B cell (primary cell): ENCODE data around the gene ZNF787. TPM values are rescaled to one million over a fixed set of nuclear protein-coding genes. Genes with fewer than 3 reads are reported as not detected.

Experiments
- ATAC-seq: fragments of 200-7000 bp; cut with Tn5 transposase; one replicate; pipeline ENCODE4 v1.10.0; 2021; ENCODE audit warnings: low read depth, mild to moderate bottlenecking, moderate number of reproducible peaks, moderate library complexity
- CTCF ChIA-PET: fragments of 350-600 bp; sonication (Branson Sonifier 250); formaldehyde crosslinking; loops from one replicate; lab custom pipeline; 2021; ENCODE audit warnings: antibody characterized with exemption, inconsistent platforms; lab: Charles Lee
- POLR2A ChIA-PET: fragments of 350-600 bp; sonication (Branson Sonifier 250); formaldehyde crosslinking; loops from one replicate; lab custom pipeline; 2021; ENCODE audit warnings: antibody characterized with exemption; lab: Charles Lee
- DNase-seq: peaks from one replicate; pipeline ENCODE4 v3.0.0; 2013
- H2AFZ ChIP-seq: 2 replicates; pipeline ENCODE4 v1.6.1; 2012; ENCODE audit warnings: mild to moderate bottlenecking, low read depth, low read length; ENCODE audit not compliant: insufficient read depth, poor library complexity, severe bottlenecking
- H3K27ac ChIP-seq, 2 donors: 1 replicate in 1 of 2; 2 replicates in 1 of 2; pipeline ENCODE4 v1.5.1; 2012 to 2013; ENCODE audit warnings: low read length in 2 of 2, mild to moderate bottlenecking in 2 of 2, moderate library complexity in 1 of 2
- H3K27me3 ChIP-seq, 4 experiments: fragments of 200-600 bp in 1 of 4; sonication (generic) in 1 of 4; replicated peaks in 1 of 4; 1 replicate in 2 of 4; 2 replicates in 2 of 4; pipeline versions ENCODE4 v1.6.1 to v1.7.0; 2013 to 2016; ENCODE audit warnings: low read length in 3 of 4, mild to moderate bottlenecking in 2 of 4, mixed read lengths in 1 of 4, moderate library complexity in 1 of 4; ENCODE audit not compliant: insufficient read depth in 4 of 4, control insufficient read depth in 3 of 4; ENCODE audit errors: control extremely low read depth in 1 of 4
- H3K36me3 ChIP-seq, 2 experiments: replicated peaks in 1 of 2; 1 replicate in 1 of 2; 2 replicates in 1 of 2; pipeline versions ENCODE4 v1.6.1 to v1.7.1; 2013; ENCODE audit warnings: low read length in 1 of 2; ENCODE audit not compliant: insufficient read depth in 2 of 2, control insufficient read depth in 1 of 2; ENCODE audit errors: control extremely low read depth in 1 of 2, extremely low read depth in 1 of 2
- H3K4me1 ChIP-seq, 2 donors: fragments of 200-600 bp in 1 of 2; sonication (generic) in 1 of 2; 1 replicate in 1 of 2; 2 replicates in 1 of 2; pipeline versions ENCODE4 v1.5.1 to v1.6.1; 2013 to 2017; ENCODE audit warnings: low read length in 2 of 2; ENCODE audit not compliant: control insufficient read depth in 2 of 2, insufficient read depth in 2 of 2
- H3K4me2 ChIP-seq: replicated peaks from 2 replicates; pipeline ENCODE3; 2012; ENCODE audit warnings: mild to moderate bottlenecking, low read depth, low read length; ENCODE audit not compliant: poor library complexity, severe bottlenecking
- H3K4me3 ChIP-seq, 5 experiments: fragments of 200-600 bp in 1 of 5; sonication (generic) in 1 of 5; 1 replicate in 3 of 5; 2 replicates in 2 of 5; pipeline versions ENCODE4 v1.5.1 to v1.7.0; 2011 to 2016; ENCODE audit warnings: low read length in 4 of 5, mild to moderate bottlenecking in 4 of 5, low read depth in 2 of 5, control low read depth in 1 of 5, moderate library complexity in 1 of 5; ENCODE audit not compliant: insufficient read depth in 1 of 5; ENCODE audit errors: control extremely low read depth in 1 of 5, extremely low read depth in 1 of 5
- H3K79me2 ChIP-seq: fragments of 200-600 bp; sonication (generic); one replicate; pipeline ENCODE4 v1.6.0; 2016; ENCODE audit warnings: low read length; ENCODE audit not compliant: control insufficient read depth, insufficient read depth
- H3K9ac ChIP-seq: fragments of 200-600 bp; sonication (generic); 2 replicates; pipeline ENCODE4 v1.6.1; 2017; ENCODE audit warnings: mild to moderate bottlenecking, low read length, moderate library complexity
- H3K9me3 ChIP-seq, 3 donors: one replicate each; pipeline versions ENCODE4 v1.6.1 to v1.7.1; 2013; ENCODE audit warnings: low read length in 2 of 3; ENCODE audit not compliant: control insufficient read depth in 2 of 3, insufficient read depth in 1 of 3; ENCODE audit errors: control extremely low read depth in 1 of 3
- H4K20me1 ChIP-seq: 2 replicates; pipeline ENCODE4 v1.6.0; 2012; ENCODE audit warnings: mild to moderate bottlenecking, low read length; ENCODE audit not compliant: insufficient read depth, control insufficient read depth, poor library complexity, severe bottlenecking
- H3K27ac Mint-ChIP-seq: one replicate; pipeline ENCODE4 v1.8.0; 2021; ENCODE audit warnings: mixed read lengths
- H3K27me3 Mint-ChIP-seq: one replicate; pipeline ENCODE4 v1.8.0; 2021; ENCODE audit warnings: mixed read lengths
- H3K4me1 Mint-ChIP-seq: one replicate; pipeline ENCODE4 v1.8.0; 2021; ENCODE audit warnings: mixed read lengths
- H3K4me3 Mint-ChIP-seq: one replicate; pipeline ENCODE4 v1.8.0; 2021; ENCODE audit warnings: mixed read lengths
- H3K9me3 Mint-ChIP-seq: one replicate; pipeline ENCODE4 v1.8.0; 2022; ENCODE audit warnings: mixed read lengths; ENCODE audit not compliant: insufficient read depth
- EZH2 ChIP-seq: IDR thresholded peaks from 2 replicates; pipeline ENCODE4 v1.6.1; 2012; ENCODE audit warnings: borderline replicate concordance, low read depth, mild to moderate bottlenecking, moderate library complexity, low read length; ENCODE audit not compliant: insufficient read depth, poor library complexity, severe bottlenecking
- WGBS: methylation state at CpG from one replicate; pipeline ENCODE4 v1.1.5; 2013; ENCODE audit warnings: missing lambda C conversion rate; ENCODE audit not compliant: insufficient coverage; 5-methylcytosine and 5-hydroxymethylcytosine counted together
- intact Hi-C: fragments of 100-400 bp; cut with micrococcal nuclease; formaldehyde crosslinking; loops from one replicate; pipeline ENCODE4 v1.10.0; 2022
- polyA plus RNA-seq: library from polyadenylated mRNA; depleted of rRNA; stranded (reverse); fragments of >200 nt; gene quantifications from 2 replicates; pipeline ENCODE4 v1.2.3, GENCODE V29; 2012
- total RNA-seq, 2 donors: library from RNA; stranded (reverse); fragments of 120-200 nt in 1 of 2; gene quantifications; 1 replicate in 1 of 2; 2 replicates in 1 of 2; pipeline versions ENCODE4 v1.2.3 to v1.2.4, GENCODE V29; 2013 to 2022
- TF ChIP-seq, protein P1 (sequence below): fragments of 200-600 bp; IDR thresholded peaks from one replicate; pipeline ENCODE4 v1.8.0; 2022; ENCODE audit warnings: antibody characterized with exemption, mild to moderate bottlenecking

The ZNF787 gene
- total and polyA plus RNA-seq, 2 donors (not counting 1 experiment from before 2014, with no cell fraction given) = 19.6 to 47.9 TPM

DNA sequence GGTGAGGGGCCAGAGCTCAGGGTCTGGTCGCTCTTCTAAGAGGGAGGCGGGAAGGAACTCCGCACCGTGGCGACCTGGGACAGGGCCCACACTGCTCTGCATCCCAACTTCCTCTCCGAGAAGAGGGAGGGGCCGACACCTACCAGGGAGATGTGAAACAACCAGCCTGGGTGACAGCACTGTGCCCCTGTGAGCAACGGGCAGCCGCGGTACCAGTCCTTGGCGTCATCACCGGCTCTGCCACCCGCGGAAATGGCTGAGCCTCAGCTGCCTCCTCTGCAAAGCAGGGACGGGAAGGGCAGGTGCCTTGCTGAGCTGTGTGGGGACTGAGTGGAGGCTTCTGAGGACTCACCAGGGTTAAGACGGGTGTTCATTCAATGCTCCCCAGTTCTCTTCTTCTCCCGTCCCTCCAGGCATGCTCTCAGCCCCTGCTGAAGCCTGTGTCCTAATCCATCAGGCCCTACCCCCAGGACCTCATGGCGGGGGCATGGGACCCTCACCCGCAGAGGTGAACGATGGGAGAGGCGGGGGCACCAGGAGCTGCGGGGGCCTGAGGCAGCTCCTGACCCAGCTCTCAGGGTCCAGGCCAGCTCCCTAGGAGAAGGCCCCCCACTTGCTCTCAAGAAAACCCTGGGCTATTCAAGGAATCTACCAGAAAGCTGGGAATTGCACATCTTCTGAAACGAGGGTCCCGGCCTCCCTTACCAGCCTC is 9.3 kb downstream of the ZNF787 start:
- DNase-seq (peak; percentile 91), ATAC-seq (peak; percentile 96)
- ChIA-PET POLR2A (interaction anchor here (1.0 to 2.1 kb wide), 2 partner anchors 9 to 29 kb away, joined by 5 to 13 read pairs; partner anchors contain the start of genes ZNF444 and ZNF787), CTCF (interaction anchor here (0.6 to 1.3 kb wide), 5 partner anchors 9 to 60 kb away, joined by 3 to 5 read pairs (median 4); no protein-coding TSS in a partner anchor)
- Histone ChIP-seq H3K79me2 (peaks cover 100% of the 10 kb centered on the region), H3K4me3 (peak overlapping the region in 4 of 5 experiments; percentile 26 to 53 (median 40)), H3K9me3 (no peaks in the 10 kb centered on the region), H3K36me3 (peaks cover 0 to 7% of the 10 kb centered on the region in 2 experiments), H3K4me2 (peak overlapping the region; percentile 85), H3K27ac (peak overlapping the region; percentile 73 to 80), H3K9ac (peak overlapping the region; percentile 56), H3K27me3 (no peaks in the 10 kb centered on the region), H3K4me1 (peaks cover 73 to 75% of the 10 kb centered on the region in 2 donors), H4K20me1 (peaks cover 88% of the 10 kb centered on the region), H2AFZ (peak overlapping the region; percentile 4)
- H3K4me3 Mint-ChIP-seq = peak overlapping the region; percentile 88
- WGBS = 22% methylated on average over 24 of the region's 24 CpGs
- peak overlapping the region; percentile 94 for H3K27ac Mint-ChIP-seq
- H3K4me1 Mint-ChIP-seq = peaks cover 78% of the 10 kb centered on the region
- no peak for TF ChIP-seq EZH2
- TF ChIP-seq, protein P1, sequence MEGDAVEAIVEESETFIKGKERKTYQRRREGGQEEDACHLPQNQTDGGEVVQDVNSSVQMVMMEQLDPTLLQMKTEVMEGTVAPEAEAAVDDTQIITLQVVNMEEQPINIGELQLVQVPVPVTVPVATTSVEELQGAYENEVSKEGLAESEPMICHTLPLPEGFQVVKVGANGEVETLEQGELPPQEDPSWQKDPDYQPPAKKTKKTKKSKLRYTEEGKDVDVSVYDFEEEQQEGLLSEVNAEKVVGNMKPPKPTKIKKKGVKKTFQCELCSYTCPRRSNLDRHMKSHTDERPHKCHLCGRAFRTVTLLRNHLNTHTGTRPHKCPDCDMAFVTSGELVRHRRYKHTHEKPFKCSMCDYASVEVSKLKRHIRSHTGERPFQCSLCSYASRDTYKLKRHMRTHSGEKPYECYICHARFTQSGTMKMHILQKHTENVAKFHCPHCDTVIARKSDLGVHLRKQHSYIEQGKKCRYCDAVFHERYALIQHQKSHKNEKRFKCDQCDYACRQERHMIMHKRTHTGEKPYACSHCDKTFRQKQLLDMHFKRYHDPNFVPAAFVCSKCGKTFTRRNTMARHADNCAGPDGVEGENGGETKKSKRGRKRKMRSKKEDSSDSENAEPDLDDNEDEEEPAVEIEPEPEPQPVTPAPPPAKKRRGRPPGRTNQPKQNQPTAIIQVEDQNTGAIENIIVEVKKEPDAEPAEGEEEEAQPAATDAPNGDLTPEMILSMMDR = no peak
- intact Hi-C loops = loop anchor here (1.0 kb wide), 2 partner anchors 10 to 30 kb away; partner anchors contain the start of genes ZNF444 and ZNF787
- no peaks in the 10 kb centered on the region for H3K27me3 Mint-ChIP-seq
- no peaks in the 10 kb centered on the region for H3K9me3 Mint-ChIP-seq
